ENCODE data around the gene VCP.
A peak's percentile ranks its signal among the peaks of the same experiment; 100 is the strongest.

The VCP gene

DNA sequence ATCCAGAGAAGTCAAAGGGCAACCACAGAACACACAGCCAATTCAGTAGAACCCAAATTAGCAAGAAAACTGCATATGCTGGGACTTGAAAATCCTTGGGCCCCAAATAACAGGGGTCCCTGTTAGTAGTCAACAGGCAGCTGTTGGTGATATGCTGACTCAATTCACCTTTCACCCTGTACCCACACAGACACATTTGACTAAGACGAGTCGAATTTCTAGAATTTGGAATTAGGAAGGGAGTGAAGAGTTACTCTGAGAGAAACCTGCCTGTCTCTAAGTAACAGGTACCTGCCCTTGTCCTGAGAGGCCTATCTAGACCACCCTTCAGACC lies 821 bp upstream of the VCP start:
- no peaks in the 10 kb centered on the region for H3K9me3 ChIP-seq (ENCODE audit: severe bottlenecking)
- no peaks in the 10 kb centered on the region for H3K27me3 ChIP-seq (ENCODE audit: insufficient read depth, low read depth, severe bottlenecking)
- TF ChIP-seq, protein P1, sequence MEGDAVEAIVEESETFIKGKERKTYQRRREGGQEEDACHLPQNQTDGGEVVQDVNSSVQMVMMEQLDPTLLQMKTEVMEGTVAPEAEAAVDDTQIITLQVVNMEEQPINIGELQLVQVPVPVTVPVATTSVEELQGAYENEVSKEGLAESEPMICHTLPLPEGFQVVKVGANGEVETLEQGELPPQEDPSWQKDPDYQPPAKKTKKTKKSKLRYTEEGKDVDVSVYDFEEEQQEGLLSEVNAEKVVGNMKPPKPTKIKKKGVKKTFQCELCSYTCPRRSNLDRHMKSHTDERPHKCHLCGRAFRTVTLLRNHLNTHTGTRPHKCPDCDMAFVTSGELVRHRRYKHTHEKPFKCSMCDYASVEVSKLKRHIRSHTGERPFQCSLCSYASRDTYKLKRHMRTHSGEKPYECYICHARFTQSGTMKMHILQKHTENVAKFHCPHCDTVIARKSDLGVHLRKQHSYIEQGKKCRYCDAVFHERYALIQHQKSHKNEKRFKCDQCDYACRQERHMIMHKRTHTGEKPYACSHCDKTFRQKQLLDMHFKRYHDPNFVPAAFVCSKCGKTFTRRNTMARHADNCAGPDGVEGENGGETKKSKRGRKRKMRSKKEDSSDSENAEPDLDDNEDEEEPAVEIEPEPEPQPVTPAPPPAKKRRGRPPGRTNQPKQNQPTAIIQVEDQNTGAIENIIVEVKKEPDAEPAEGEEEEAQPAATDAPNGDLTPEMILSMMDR (IDR thresholded peaks at IDR 0.05; ENCODE audit: low read depth, low read length) = no peak
- DNase-seq = no peak
- peak overlapping the region; percentile 80 for H3K27ac ChIP-seq
- peaks cover 80% of the 10 kb centered on the region for H3K36me3 ChIP-seq
- H3K4me3 ChIP-seq (ENCODE audit: low read depth, low read length) = no peak overlapping the region

DNA sequence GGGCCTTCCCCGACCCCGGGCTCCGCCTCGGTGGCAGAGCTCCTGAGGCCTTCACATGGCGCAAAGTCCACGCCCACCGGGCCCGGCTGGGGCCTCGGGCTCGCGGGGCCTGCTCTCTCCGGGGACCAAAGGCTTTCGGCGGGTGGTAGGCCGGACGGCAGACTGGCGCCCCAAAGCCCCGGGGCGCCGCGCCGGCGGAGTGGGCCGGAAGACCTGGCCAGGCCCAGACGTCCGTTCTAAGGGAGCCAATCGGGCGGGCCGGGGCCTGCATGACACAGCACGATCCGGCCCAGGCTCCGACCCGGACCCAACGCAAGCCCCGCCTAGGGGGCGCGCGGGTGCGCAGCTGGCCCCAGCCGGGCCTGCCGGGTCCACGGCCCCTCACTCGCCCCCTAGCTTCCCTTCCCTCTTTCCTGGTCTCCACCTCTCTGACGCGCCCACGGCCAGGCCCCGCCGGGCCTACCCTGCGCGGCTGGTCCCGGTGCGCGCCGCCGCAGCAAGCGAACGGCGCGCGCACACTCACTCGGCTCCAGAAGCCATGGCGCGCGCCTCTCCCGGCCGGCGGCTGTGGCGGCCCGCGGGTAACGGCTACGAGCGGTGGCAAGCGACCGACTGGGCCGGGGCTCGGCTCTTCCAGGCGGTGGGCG lies 488 bp downstream of the VCP start:
- TF ChIP-seq, protein P1 (IDR thresholded peaks at IDR 0.05; ENCODE audit: low read depth, low read length) = peak; percentile 62
- Histone ChIP-seq H3K36me3 (peaks cover 80% of the 10 kb centered on the region), H3K27me3 (ENCODE audit: insufficient read depth, low read depth, severe bottlenecking) (no peaks in the 10 kb centered on the region), H3K27ac (peak overlapping the region; percentile 97), H3K4me3 (ENCODE audit: low read depth, low read length) (peak overlapping the region; percentile 93), H3K9me3 (ENCODE audit: severe bottlenecking) (no peaks in the 10 kb centered on the region)
- peak; percentile 84 for DNase-seq

DNA sequence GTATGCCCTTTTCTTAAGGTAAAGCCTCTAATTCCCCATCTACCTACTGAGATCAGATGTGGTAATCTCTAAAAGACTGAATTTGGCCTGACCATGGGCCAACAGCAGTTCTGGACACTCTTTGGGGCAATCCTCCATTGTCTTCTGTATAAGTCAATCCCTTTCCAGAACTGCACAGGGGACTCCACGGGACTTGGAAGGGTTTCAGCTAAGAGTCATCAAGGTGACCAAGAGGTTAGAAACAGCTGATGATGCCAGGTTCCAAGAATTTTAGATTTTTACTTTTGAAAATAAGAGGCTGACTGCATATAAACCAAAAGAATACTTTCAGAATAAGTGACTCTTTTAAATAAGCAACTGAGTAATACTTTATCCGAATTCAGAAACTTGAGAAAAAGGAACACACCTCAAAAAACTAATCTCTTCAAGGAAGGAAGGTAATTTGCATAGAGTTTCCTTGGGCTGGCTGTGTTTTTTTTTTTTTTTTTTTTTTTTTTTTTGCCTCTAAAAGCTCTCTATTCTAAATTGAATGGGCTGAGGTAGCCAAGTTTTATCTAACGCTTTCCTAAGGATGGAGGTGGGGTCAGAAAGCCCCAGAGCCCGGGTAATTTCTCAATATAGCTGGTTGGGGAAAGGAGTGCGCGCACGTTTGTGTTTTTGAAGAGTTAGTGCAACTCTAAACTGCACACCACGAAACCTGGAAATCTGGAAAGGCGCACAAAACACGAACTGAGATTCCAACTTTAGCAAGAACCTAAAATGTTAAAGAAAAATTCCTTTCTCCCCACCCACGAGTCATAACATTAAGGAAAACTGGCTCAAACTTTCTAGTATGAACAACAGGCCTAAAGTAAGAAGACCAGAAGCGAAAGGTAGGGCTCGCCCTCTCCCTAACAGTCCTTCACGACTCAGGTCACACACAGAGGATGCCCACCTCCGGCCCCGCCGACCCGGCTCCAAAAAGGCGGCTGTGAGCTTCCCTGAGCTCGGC lies 1.3 kb downstream of the VCP start:
- no peaks in the 10 kb centered on the region for H3K9me3 ChIP-seq (ENCODE audit: severe bottlenecking)
- DNase-seq = no peak
- TF ChIP-seq, protein P1 (IDR thresholded peaks at IDR 0.05; ENCODE audit: low read depth, low read length) = no peak
- peak overlapping the region; percentile 97 for H3K27ac ChIP-seq
- H3K4me3 ChIP-seq (ENCODE audit: low read depth, low read length) = peak overlapping the region; percentile 93
- no peaks in the 10 kb centered on the region for H3K27me3 ChIP-seq (ENCODE audit: insufficient read depth, low read depth, severe bottlenecking)
- peaks cover 80% of the 10 kb centered on the region for H3K36me3 ChIP-seq

DNA sequence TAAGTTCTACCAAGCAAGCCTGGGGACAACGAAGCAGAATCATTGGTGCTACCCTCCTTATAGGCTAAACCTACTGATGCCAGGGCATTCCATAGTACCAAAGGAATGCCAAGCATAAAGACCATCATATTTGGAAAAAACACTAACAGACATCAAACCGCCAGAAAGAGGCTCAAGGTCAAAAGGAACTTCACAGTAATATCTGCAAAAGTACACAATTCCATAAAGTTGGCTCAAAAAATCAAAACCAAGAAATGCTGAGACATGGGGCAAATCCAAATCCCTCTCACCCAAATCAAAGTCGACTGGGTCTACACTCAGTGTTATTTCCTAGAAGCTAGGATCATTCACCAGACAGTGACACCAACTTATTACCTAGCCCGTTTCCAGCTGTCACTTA lies 3.4 kb downstream of the VCP start:
- DNase-seq = no peak
- Histone ChIP-seq H3K9me3 (ENCODE audit: severe bottlenecking) (no peaks in the 10 kb centered on the region), H3K4me3 (ENCODE audit: low read depth, low read length) (no peak overlapping the region), H3K27me3 (ENCODE audit: insufficient read depth, low read depth, severe bottlenecking) (no peaks in the 10 kb centered on the region), H3K27ac (no peak overlapping the region), H3K36me3 (peaks cover 81% of the 10 kb centered on the region)
- TF ChIP-seq, protein P1 (IDR thresholded peaks at IDR 0.05; ENCODE audit: low read depth, low read length) = no peak

DNA sequence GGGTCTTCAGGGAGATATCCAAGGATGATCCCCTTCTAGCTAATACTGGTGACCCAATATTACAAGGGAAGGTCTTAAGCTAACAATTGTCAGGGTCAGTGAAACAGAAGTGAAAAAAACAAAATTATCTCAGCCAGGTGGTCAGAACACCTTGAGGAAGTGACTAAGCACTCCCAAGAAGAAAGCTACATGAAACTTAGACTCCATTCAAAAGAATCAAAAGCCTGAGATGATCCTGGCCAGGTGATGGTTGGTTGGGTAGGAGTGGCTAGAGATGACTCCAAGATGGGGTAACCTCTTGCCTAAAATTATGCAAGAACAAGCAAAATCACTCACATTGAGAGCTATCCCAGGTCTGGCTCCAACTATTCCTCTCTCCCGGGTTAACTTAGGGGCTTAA lies 5.4 kb downstream of the VCP start:
- Histone ChIP-seq H3K36me3 (peaks cover 89% of the 10 kb centered on the region), H3K4me3 (ENCODE audit: low read depth, low read length) (no peak overlapping the region), H3K27ac (no peak overlapping the region), H3K9me3 (ENCODE audit: severe bottlenecking) (no peaks in the 10 kb centered on the region), H3K27me3 (ENCODE audit: insufficient read depth, low read depth, severe bottlenecking) (no peaks in the 10 kb centered on the region)
- TF ChIP-seq, protein P1 (IDR thresholded peaks at IDR 0.05; ENCODE audit: low read depth, low read length) = no peak
- no peak for DNase-seq
